Fibroblast of lung (primary cell): ENCODE data around the gene ASH1L.

Experiments used
- CTCF ChIP-seq, 2 donors: IDR thresholded peaks in 1 of 2; conservative IDR thresholded peaks in 1 of 2; 1 replicate in 1 of 2; 2 replicates in 1 of 2; pipeline ENCODE4 v1.5.1; 2011 to 2012; ENCODE audit warnings: low read length in 2 of 2, control low read depth in 1 of 2, inconsistent platforms in 1 of 2, low read depth in 1 of 2, mild to moderate bottlenecking in 1 of 2
- EZH2 ChIP-seq: IDR thresholded peaks from 2 replicates; pipeline ENCODE4 v1.5.1; 2012; ENCODE audit warnings: low read length, control low read depth, mild to moderate bottlenecking; ENCODE audit errors: missing control alignments

- TF ChIP-seq CTCF (conservative IDR thresholded peaks at IDR 0.05 in 1 of 2, IDR thresholded peaks at IDR 0.05 in 1 of 2; ENCODE audit: low read depth in 1 of 2, low read length in 2 of 2) (no peak), EZH2 (no peak)
Measured at GRCh38 chr1:155507945-155508344, 54.7 kb downstream of the ASH1L start.
